MM.1S (cell line): ENCODE results near the gene PARD6B.

Experiments used
- CTCF ChIP-seq: fragments of 300-600 bp; sonication (generic); IDR thresholded peaks from 2 replicates; pipeline ENCODE4 v1.5.1; 2016; ENCODE audit warnings: antibody characterized with exemption, low read length, mixed read lengths
- EZH2 ChIP-seq: fragments of 300-600 bp; sonication (generic); optimal IDR thresholded peaks from 2 replicates; pipeline ENCODE3; 2017; ENCODE audit warnings: low read depth, mild to moderate bottlenecking, antibody characterized with exemption, low read length, mixed read lengths
- EZH2phosphoT487 ChIP-seq: fragments of 300-600 bp; sonication (generic); IDR thresholded peaks from 2 replicates; pipeline ENCODE4 v1.6.1; 2018; ENCODE audit warnings: antibody characterized with exemption, low read length

GRCh38 chr20:50713657-50714101 lies 17.7 kb upstream of the PARD6B start:
- TF ChIP-seq EZH2: no peak
- no peak for TF ChIP-seq CTCF
- TF ChIP-seq EZH2phosphoT487: no peak
